Bone marrow (tissue), 2 donors: ENCODE measurements around the gene FAM83G.
A peak's percentile ranks its signal among the peaks of the same experiment; 100 is the strongest.
"Not testable (repeated sequence)": the region's sequence is repeated elsewhere in the genome, so short reads cannot be mapped to it uniquely, and the experiment has no call there.

Experiments
- DNase-seq, 2 donors: peaks; one replicate each; lab custom pipeline; 2025; lab: John Stamatoyannopoulos, UW

The FAM83G gene

GRCh38 chr17:19004421-19005136, at the start of gene FAM83G:
TSS of gene FAM83G (minus strand) at chr17:19004764. CDS start at chr17:19004041, 723 bp downstream.
- peak in 1 of 2 donors; percentile 51 for DNase-seq

GRCh38 chr17:19048826-19049225, 44.3 kb upstream of the FAM83G start:
- DNase-seq, result not testable (repeated sequence)

GRCh38 chr17:19047510-19047909, 42.9 kb upstream of the FAM83G start:
- DNase-seq, result not testable (repeated sequence)

- DNase-seq, result not testable (repeated sequence)
Measured at GRCh38 chr17:19046782-19047375, 42.3 kb upstream of the FAM83G start, which contains the start of gene GRAP. TSS of gene GRAP (minus strand) at chr17:19046957. CDS start at chr17:19046926, 31 bp downstream.

- not testable (repeated sequence) for DNase-seq
Measured at GRCh38 chr17:19044643-19045042, 40.1 kb upstream of the FAM83G start.

GRCh38 chr17:19043032-19043431, 38.5 kb upstream of the FAM83G start:
- not testable (repeated sequence) for DNase-seq

GRCh38 chr17:19042369-19042768, 37.8 kb upstream of the FAM83G start:
- not testable (repeated sequence) for DNase-seq

- not testable (repeated sequence) for DNase-seq
Measured at GRCh38 chr17:19041871-19042270, 37.3 kb upstream of the FAM83G start.

- not testable (repeated sequence) for DNase-seq
Measured at GRCh38 chr17:19040350-19040749, 35.8 kb upstream of the FAM83G start.

- not testable (repeated sequence) for DNase-seq
Measured at GRCh38 chr17:19038730-19039129, 34.2 kb upstream of the FAM83G start.

- not testable (repeated sequence) for DNase-seq
Measured at GRCh38 chr17:19038007-19038406, 33.4 kb upstream of the FAM83G start.

GRCh38 chr17:19037547-19037946, 33.0 kb upstream of the FAM83G start:
- DNase-seq, result not testable (repeated sequence)

GRCh38 chr17:19036186-19036585, 31.6 kb upstream of the FAM83G start:
- DNase-seq, result not testable (repeated sequence)

- DNase-seq, result not testable (repeated sequence)
Measured at GRCh38 chr17:19032377-19032988, 27.9 kb upstream of the FAM83G start.

GRCh38 chr17:19031729-19032128, 27.2 kb upstream of the FAM83G start:
- DNase-seq, result not testable (repeated sequence)

- DNase-seq, result not testable (repeated sequence)
Measured at GRCh38 chr17:19030771-19031449, 26.3 kb upstream of the FAM83G start.

- not testable (repeated sequence) for DNase-seq
Measured at GRCh38 chr17:19029740-19030139, 25.2 kb upstream of the FAM83G start.

GRCh38 chr17:19028671-19029070, 24.1 kb upstream of the FAM83G start:
- not testable (repeated sequence) for DNase-seq

GRCh38 chr17:19024101-19025078, 19.8 kb upstream of the FAM83G start:
- no peak for DNase-seq

GRCh38 chr17:19023209-19023999, 18.8 kb upstream of the FAM83G start:
- no peak for DNase-seq
